ENCODE measurements around the gene CLCNKB.
"Not testable (repeated sequence)": the region's sequence is repeated elsewhere in the genome, so short reads cannot be mapped to it uniquely, and the experiment has no call there.

CLCNKB gene

GRCh38 chr1:16055613-16056520 lies 12.3 kb downstream of the CLCNKB start:
- H3K4me1 ChIP-seq (ENCODE audit: control insufficient read depth, low read depth, low read length): no peaks in the 10 kb centered on the region
- H3K4me3 ChIP-seq (ENCODE audit: low read length): no peak overlapping the region
- H3K27ac ChIP-seq (ENCODE audit: low read length): no peak overlapping the region

DNA sequence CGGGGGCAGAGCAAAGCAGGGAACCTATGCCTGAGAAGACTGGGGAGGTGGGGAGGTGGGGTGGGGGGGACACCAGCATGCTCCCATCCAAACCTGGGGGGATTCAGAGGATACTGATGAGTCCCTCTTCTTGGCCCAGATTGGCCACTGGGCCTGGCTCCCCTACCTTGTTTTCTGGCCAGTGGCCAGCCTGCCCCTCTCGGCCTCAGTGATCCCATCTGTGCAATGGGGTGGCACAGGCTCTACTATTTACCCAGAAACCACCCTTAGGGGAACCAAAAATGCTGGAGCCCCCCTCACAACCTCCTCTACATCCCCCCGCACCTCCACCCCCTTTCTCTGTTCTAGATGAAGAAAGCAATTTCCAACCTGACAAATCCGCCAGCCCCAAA lies 12.9 kb downstream of the CLCNKB start:
- H3K9ac ChIP-seq (ENCODE audit: low read length): not testable (repeated sequence)

More at GRCh38 chr1:16055613-16056520, 12.3 kb downstream of the CLCNKB start:
- no peaks in the 10 kb centered on the region for H3K9me3 ChIP-seq (ENCODE audit: control insufficient read depth, low read depth, low read length)
- H3K36me3 ChIP-seq (ENCODE audit: control insufficient read depth, low read depth, low read length): no peaks in the 10 kb centered on the region
- no peak overlapping the region for H3K9ac ChIP-seq (ENCODE audit: low read length)
- H3K27me3 ChIP-seq (ENCODE audit: control insufficient read depth, insufficient read depth, low read length): no peaks in the 10 kb centered on the region

GRCh38 chr1:16057314-16057915 lies 13.8 kb downstream of the CLCNKB start:
- H3K9ac ChIP-seq (ENCODE audit: low read length); H3K9me3 ChIP-seq (ENCODE audit: control insufficient read depth, low read depth, low read length); H3K4me1 ChIP-seq (ENCODE audit: control insufficient read depth, low read depth, low read length); H3K27me3 ChIP-seq (ENCODE audit: control insufficient read depth, insufficient read depth, low read length); H3K27ac ChIP-seq (ENCODE audit: low read length); H3K4me3 ChIP-seq (ENCODE audit: low read length); H3K36me3 ChIP-seq (ENCODE audit: control insufficient read depth, low read depth, low read length): not testable (repeated sequence)

More for the DNA sequence above, 12.9 kb downstream of the CLCNKB start:
- not testable (repeated sequence) for H3K9me3 ChIP-seq (ENCODE audit: control insufficient read depth, low read depth, low read length); H3K4me1 ChIP-seq (ENCODE audit: control insufficient read depth, low read depth, low read length); H3K27ac ChIP-seq (ENCODE audit: low read length); H3K36me3 ChIP-seq (ENCODE audit: control insufficient read depth, low read depth, low read length); H3K4me3 ChIP-seq (ENCODE audit: low read length); H3K27me3 ChIP-seq (ENCODE audit: control insufficient read depth, insufficient read depth, low read length)

DNA sequence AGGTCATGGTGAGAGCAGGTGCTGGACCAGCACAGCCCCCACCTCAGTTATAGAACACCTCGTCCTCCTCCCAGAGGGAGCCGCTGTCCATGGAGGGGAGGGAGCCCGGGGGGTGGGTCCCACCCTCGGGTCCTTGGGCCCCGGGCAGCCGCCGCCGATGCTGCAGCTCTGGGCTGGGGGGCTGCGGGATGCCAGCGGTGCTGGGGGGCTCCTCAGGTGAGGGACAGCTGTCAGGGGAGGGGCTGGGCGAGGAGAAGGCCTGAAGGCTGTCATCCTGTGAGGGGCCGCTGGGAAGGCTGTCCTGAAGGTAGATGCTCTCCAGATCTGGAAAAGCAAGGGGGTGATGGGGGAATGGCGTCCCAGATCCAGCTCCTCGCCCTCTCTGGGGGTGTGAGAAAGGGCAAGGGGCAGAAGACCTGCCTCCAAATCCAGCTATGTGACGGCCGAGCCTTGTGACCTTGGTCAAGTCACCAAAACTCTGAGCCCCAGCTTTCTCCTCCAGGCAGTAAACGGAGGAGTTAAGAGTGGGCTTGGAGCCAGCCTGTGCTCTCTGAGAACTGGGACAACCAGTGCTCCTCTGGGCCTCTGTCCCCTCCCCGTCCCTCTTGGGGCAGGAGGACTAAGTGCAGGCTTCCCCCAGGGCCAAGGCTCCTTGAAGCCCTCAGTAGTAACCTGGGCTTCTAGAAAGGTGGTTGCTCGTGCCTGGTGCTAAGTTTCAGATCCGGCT lies 15.0 kb downstream of the CLCNKB start:
- H3K27ac ChIP-seq (ENCODE audit: low read length); H3K9ac ChIP-seq (ENCODE audit: low read length); H3K9me3 ChIP-seq (ENCODE audit: control insufficient read depth, low read depth, low read length); H3K36me3 ChIP-seq (ENCODE audit: control insufficient read depth, low read depth, low read length); H3K27me3 ChIP-seq (ENCODE audit: control insufficient read depth, insufficient read depth, low read length); H3K4me1 ChIP-seq (ENCODE audit: control insufficient read depth, low read depth, low read length); H3K4me3 ChIP-seq (ENCODE audit: low read length): not testable (repeated sequence)

DNA sequence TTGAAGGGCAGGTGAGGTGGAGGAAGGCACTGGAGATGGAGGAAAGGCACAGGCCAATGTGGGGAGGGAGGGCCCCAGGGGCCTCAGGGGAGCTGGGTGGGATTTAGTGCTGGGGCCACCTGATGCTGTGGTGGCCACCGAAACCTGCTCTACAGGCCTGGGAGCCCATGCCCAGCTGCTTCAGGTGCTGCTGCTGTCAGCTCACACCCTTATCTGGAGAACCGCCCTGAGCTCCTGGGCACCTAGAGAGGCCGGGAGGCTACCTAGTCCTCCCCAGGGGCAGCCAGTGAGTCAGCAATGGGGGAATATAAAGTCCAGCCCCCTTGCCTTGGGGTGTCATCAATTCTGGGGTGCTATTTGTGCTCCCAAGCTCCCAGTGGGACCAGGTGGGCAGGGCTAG lies 17.7 kb downstream of the CLCNKB start:
- Histone ChIP-seq H3K27ac (ENCODE audit: low read length) (no peak overlapping the region), H3K9ac (ENCODE audit: low read length) (no peak overlapping the region), H3K4me3 (ENCODE audit: low read length) (no peak overlapping the region), H3K4me1 (ENCODE audit: control insufficient read depth, low read depth, low read length) (peaks cover 7% of the 10 kb centered on the region), H3K36me3 (ENCODE audit: control insufficient read depth, low read depth, low read length) (no peaks in the 10 kb centered on the region), H3K9me3 (ENCODE audit: control insufficient read depth, low read depth, low read length) (no peaks in the 10 kb centered on the region), H3K27me3 (ENCODE audit: control insufficient read depth, insufficient read depth, low read length) (no peaks in the 10 kb centered on the region)

DNA sequence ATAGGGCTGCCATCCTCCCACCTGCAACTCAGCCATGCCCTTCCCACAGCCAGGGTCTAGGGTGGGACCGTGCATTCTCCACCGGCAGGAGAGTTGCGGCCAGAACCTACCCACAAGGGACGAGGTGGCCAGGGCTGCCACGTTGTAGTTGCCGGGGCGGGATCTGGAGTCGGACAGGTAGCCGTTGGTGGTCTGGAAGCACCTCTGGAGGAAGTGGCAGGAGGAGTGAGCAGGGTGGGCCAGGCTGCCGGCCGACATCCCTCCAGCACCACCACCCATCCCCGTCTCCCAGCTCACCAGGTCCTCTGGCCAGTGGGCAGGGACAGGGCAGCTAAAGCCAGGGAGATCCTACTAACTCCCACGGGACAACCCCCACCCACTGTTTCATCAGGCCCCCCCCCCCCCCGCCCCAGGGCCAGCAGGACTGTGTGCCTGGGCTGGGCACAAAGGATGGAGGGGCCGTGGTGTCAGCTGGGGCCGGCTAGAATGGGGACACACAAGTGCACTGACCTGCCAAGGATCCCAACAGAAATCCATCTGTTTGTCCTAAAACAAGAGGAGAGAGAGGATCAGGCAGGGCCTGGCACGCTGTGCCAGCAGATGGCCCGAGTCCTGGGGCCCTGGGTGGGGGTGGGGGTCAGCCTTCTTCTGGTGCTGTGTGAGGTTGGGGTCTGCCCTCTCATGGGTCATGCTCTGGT lies 18.6 kb downstream of the CLCNKB start:
- not testable (repeated sequence) for H3K9ac ChIP-seq (ENCODE audit: low read length); H3K36me3 ChIP-seq (ENCODE audit: control insufficient read depth, low read depth, low read length); H3K27me3 ChIP-seq (ENCODE audit: control insufficient read depth, insufficient read depth, low read length); H3K4me3 ChIP-seq (ENCODE audit: low read length); H3K27ac ChIP-seq (ENCODE audit: low read length); H3K9me3 ChIP-seq (ENCODE audit: control insufficient read depth, low read depth, low read length)
- peaks cover 10% of the 10 kb centered on the region for H3K4me1 ChIP-seq (ENCODE audit: control insufficient read depth, low read depth, low read length)

DNA sequence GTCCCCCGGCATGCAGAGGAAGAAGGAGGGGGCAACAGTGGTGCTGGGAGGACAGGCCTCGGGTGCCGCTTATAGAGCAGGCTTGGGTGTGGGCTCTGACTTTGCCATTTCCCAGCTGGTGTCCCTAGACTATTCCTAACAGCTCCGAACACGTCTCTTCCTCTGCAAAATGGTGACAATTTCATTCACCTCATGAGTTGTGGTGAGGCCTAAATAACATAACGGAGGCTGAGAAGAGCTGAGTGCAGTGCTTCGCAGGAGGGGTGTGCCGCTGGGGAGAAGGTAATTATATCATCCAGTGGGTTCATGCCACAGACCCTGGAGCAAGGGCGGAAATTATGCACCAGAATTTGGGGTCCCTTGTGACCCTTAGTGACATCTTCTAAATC lies 19.1 kb downstream of the CLCNKB start:
- not testable (repeated sequence) for H3K27ac ChIP-seq (ENCODE audit: low read length); H3K9me3 ChIP-seq (ENCODE audit: control insufficient read depth, low read depth, low read length); H3K36me3 ChIP-seq (ENCODE audit: control insufficient read depth, low read depth, low read length); H3K27me3 ChIP-seq (ENCODE audit: control insufficient read depth, insufficient read depth, low read length); H3K4me3 ChIP-seq (ENCODE audit: low read length); H3K9ac ChIP-seq (ENCODE audit: low read length)
- H3K4me1 ChIP-seq (ENCODE audit: control insufficient read depth, low read depth, low read length): peaks cover 11% of the 10 kb centered on the region

- Histone ChIP-seq H3K27ac (ENCODE audit: low read length) (no peak overlapping the region), H3K9me3 (ENCODE audit: control insufficient read depth, low read depth, low read length) (no peaks in the 10 kb centered on the region), H3K4me3 (ENCODE audit: low read length) (no peak overlapping the region), H3K36me3 (ENCODE audit: control insufficient read depth, low read depth, low read length) (no peaks in the 10 kb centered on the region), H3K4me1 (ENCODE audit: control insufficient read depth, low read depth, low read length) (peaks cover 11% of the 10 kb centered on the region), H3K9ac (ENCODE audit: low read length) (no peak overlapping the region), H3K27me3 (ENCODE audit: control insufficient read depth, insufficient read depth, low read length) (no peaks in the 10 kb centered on the region)
Observed at GRCh38 chr1:16063226-16063829, 19.7 kb downstream of the CLCNKB start.

DNA sequence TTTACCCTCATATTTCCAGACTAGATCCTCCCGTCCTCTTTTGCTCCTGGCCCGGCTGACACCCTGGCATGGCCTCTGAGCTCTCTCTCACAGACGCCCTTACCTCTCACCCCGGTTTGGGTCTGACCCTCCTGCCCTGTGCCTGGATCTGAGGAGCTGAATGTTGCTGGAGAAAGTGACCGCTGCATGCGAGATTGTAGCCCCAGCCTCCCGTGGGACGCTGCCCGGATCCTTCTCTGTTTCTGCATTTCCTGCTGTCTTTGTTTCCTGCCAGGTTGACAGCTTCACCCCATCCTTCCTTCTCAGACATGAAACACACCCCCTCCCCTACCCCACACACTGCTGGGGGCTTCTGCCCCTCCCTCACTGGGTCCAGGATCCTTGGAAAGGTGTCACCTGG lies 20.3 kb downstream of the CLCNKB start:
- Histone ChIP-seq H3K4me1 (ENCODE audit: control insufficient read depth, low read depth, low read length) (peaks cover 11% of the 10 kb centered on the region), H3K4me3 (ENCODE audit: low read length) (no peak overlapping the region), H3K27ac (ENCODE audit: low read length) (no peak overlapping the region), H3K36me3 (ENCODE audit: control insufficient read depth, low read depth, low read length) (no peaks in the 10 kb centered on the region), H3K9ac (ENCODE audit: low read length) (no peak overlapping the region), H3K9me3 (ENCODE audit: control insufficient read depth, low read depth, low read length) (no peaks in the 10 kb centered on the region), H3K27me3 (ENCODE audit: control insufficient read depth, insufficient read depth, low read length) (no peaks in the 10 kb centered on the region)

- Histone ChIP-seq H3K27me3 (ENCODE audit: control insufficient read depth, insufficient read depth, low read length) (no peaks in the 10 kb centered on the region), H3K27ac (ENCODE audit: low read length) (no peak overlapping the region), H3K9ac (ENCODE audit: low read length) (no peak overlapping the region), H3K9me3 (ENCODE audit: control insufficient read depth, low read depth, low read length) (no peaks in the 10 kb centered on the region), H3K4me3 (ENCODE audit: low read length) (no peak overlapping the region), H3K4me1 (ENCODE audit: control insufficient read depth, low read depth, low read length) (peaks cover 11% of the 10 kb centered on the region), H3K36me3 (ENCODE audit: control insufficient read depth, low read depth, low read length) (no peaks in the 10 kb centered on the region)
Observed at GRCh38 chr1:16064536-16065268, 21.1 kb downstream of the CLCNKB start.

GRCh38 chr1:16065269-16065576 lies 21.6 kb downstream of the CLCNKB start:
- Histone ChIP-seq H3K9ac (ENCODE audit: low read length) (no peak overlapping the region), H3K4me1 (ENCODE audit: control insufficient read depth, low read depth, low read length) (peaks cover 11% of the 10 kb centered on the region), H3K36me3 (ENCODE audit: control insufficient read depth, low read depth, low read length) (no peaks in the 10 kb centered on the region), H3K9me3 (ENCODE audit: control insufficient read depth, low read depth, low read length) (no peaks in the 10 kb centered on the region), H3K27me3 (ENCODE audit: control insufficient read depth, insufficient read depth, low read length) (no peaks in the 10 kb centered on the region), H3K27ac (ENCODE audit: low read length) (no peak overlapping the region), H3K4me3 (ENCODE audit: low read length) (no peak overlapping the region)

All from iPS-18a (cell line).